Heart right ventricle (tissue), 16 donors: Measurements from ENCODE around the gene HELQ. TPM values are rescaled to one million over a fixed set of nuclear protein-coding genes. Genes with fewer than 3 reads are reported as not detected.

Experiments used
- ATAC-seq, 8 donors: fragments of 200-7000 bp; cut with Tn5 transposase; one replicate each; pipeline ENCODE4 v1.9.1; 2020; ENCODE audit warnings: mild to moderate bottlenecking in 8 of 8, moderate library complexity in 8 of 8, moderate number of reproducible peaks in 1 of 8
- DNase-seq, 2 donors: peaks; one replicate each; pipeline ENCODE4 v3.0.0-alpha.2; 2020
- H3K27ac ChIP-seq, 10 donors: fragments of 200-600 bp; sonication (generic) in 2 of 10; one replicate each; pipeline versions ENCODE4 v1.5.0 to v1.8.0; 2020 to 2022; ENCODE audit warnings: mild to moderate bottlenecking in 3 of 10
- H3K27me3 ChIP-seq, 7 donors: fragments of 200-600 bp; one replicate each; pipeline ENCODE4 v1.8.0; 2021 to 2022; ENCODE audit warnings: mild to moderate bottlenecking in 2 of 7
- H3K36me3 ChIP-seq, 9 donors: fragments of 200-600 bp; sonication (generic) in 1 of 9; one replicate each; pipeline versions ENCODE4 v1.5.0 to v1.8.0; 2020 to 2022; ENCODE audit warnings: mild to moderate bottlenecking in 2 of 9
- H3K4me1 ChIP-seq, 9 donors: fragments of 200-600 bp; sonication (generic) in 1 of 9; one replicate each; pipeline versions ENCODE4 v1.5.0 to v1.8.0; 2020 to 2022; ENCODE audit warnings: mild to moderate bottlenecking in 4 of 9
- H3K4me3 ChIP-seq, 10 donors: fragments of 200-600 bp; sonication (generic) in 2 of 10; one replicate each; pipeline versions ENCODE4 v1.5.0 to v1.8.0; 2020 to 2022; ENCODE audit warnings: mild to moderate bottlenecking in 7 of 10, moderate library complexity in 2 of 10
- H3K9me3 ChIP-seq, 11 donors: fragments of 200-600 bp in 10 of 11; sonication (generic) in 2 of 11; one replicate each; pipeline versions ENCODE4 v1.5.0 to v1.8.0; 2013 to 2022; ENCODE audit warnings: mild to moderate bottlenecking in 2 of 11, control low read depth in 1 of 11, moderate library complexity in 1 of 11
- CTCF ChIP-seq, 9 donors: fragments of 200-600 bp; sonication (generic) in 2 of 9; IDR thresholded peaks; one replicate each; pipeline versions ENCODE4 v1.5.0 to v1.8.0; 2021 to 2022; ENCODE audit warnings: antibody characterized with exemption in 9 of 9, mild to moderate bottlenecking in 5 of 9, moderate library complexity in 1 of 9
- WGBS, 2 donors: extraction: QIAGEN DNeasy Blood & Tissue Kit; methylation state at CpG; one replicate each; pipeline ENCODE4 v1.1.7; 2013; ENCODE audit warnings: inconsistent platforms in 1 of 2; 5-methylcytosine and 5-hydroxymethylcytosine counted together
- intact Hi-C, 10 donors: fragments of 100-400 bp; cut with DNase I; formaldehyde crosslinking; loops; one replicate each; pipeline versions ENCODE4 v1.11.1 to v1.14.2; 2022
- polyA plus RNA-seq, 2 donors: library from polyadenylated mRNA; stranded (reverse); fragments of 200-250 nt; gene quantifications; one replicate each; pipeline ENCODE4 v1.2.3, GENCODE V29; 2013
- total RNA-seq, 10 donors: library from RNA; stranded (reverse); fragmentation: NEBNext Ultra II Directional in 3 of 10; extraction: Animal tissue kit (Norgen Biotek cat#: 25700) in 3 of 10; gene quantifications; one replicate each; pipeline versions ENCODE4 v1.2.1 to v1.2.4, GENCODE V29; 2021 to 2023
- donor health status: Arrhythmogenic right ventricular cardiomyopathy.
- donor health status: ischemic (EF 13 %, LVEDD 7.1; RV severe dilation, severe dysfunction).
- donor health status: healthy with polysubstance abuse.
- donor health status: DM: no; HTN: yes; CAD: no.
- donor health status: DM: no; HTN: no; CAD: no.
- donor health status: ischemic (EF 25% LVEDD 6.9; RV normal size, moderate dysfunction).
- donor health status: ischemic (EF 25% LVEDD 5.7; RV mildly dilated, moderate dysfunction).
- donor health status: healthy.
- donor health status: DM: yes; HTN: yes; CAD: no.
- donor health status: Ischemic cardiomyopathy.
- donor health status: ischemic (EF 35%, LVEDD 5.7; RV mildly dilated, moderate dysfunction).
- donor health status: nonischemic (EF 11% LVEDD 7.7; RV severe dilation, severe dysfunction).
- donor health status: DM: yes; HTN: yes; CAD: no.
- donor health status: PGD.
- donor health status: ischemic (EF 29% LVEDD 5.4; RV normal size, mild dysfunction).
- donor health status: nonischemic (EF 23%, LVEDD 6.1; RV moderate dilation, normal function).

HELQ gene
- total and polyA plus RNA-seq, 12 donors: 5.1 to 15.7 (median 12.9) TPM

DNA sequence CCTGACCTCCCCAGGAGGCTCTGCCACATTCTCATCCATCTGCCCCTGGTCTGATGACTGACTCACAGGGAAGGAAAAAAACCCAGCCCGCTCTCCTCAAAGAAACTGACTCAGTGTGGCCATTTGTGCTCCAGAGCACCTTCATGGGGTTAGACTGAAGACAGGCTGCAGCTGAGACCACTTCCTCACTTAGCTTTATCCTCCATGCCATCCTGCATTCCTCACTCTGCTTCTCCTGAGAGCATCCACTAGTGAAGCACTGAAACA, 85.0 kb downstream of the HELQ start:
- H3K9me3 ChIP-seq: no peaks in the 10 kb centered on the region
- intact Hi-C loops: no loop called here
- no peak for TF ChIP-seq CTCF (IDR thresholded peaks at IDR 0.05)
- H3K27me3 ChIP-seq: no peaks in the 10 kb centered on the region
- peaks cover 0 to 19% (median 0%) of the 10 kb centered on the region in 9 donors for H3K4me1 ChIP-seq
- H3K36me3 ChIP-seq: no peaks in the 10 kb centered on the region
- 47 to 88% methylated on average over 1 of the region's 1 CpG for WGBS, 2 donors
- H3K4me3 ChIP-seq: no peak overlapping the region
- no peak for ATAC-seq
- no peak overlapping the region for H3K27ac ChIP-seq
- no peak for DNase-seq

DNA sequence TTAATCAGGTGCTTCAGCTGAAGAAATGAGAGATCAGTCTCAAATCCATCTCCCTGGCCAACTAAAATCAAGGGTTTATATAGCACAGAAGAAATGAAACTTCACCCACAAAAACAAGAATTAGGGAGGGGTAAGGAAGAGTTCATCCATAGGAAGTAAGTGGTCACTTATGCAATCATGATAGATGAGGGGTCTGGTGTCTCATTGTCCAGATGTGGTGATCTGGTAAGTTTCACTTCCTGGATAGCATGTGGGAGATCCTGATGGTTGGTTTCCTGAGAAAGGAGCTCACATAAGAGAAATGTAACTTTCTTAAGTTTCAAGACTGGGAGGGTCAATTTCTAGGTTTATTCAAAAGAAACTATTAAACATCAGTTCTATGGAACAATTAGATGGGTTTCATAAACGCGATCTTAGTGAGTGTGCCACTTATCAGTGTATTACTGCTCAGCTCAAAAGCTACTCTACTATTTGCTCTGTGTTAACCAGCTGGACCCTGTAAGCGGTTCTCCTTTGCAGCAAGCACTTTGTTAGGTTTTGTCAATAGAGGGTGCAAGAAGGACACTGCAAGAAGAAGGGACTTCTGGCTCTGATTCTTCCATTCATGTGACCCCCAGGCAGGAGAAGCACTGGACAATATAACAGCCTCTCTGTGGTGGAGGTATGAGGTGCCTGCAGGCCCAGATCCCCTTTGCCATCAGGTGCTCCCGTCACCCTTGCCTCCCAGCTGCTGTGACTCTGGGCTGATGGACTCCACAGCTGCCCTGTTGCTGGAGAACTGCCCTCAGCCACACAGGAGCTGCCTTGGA, 85.6 kb downstream of the HELQ start:
- Histone ChIP-seq H3K27me3 (no peaks in the 10 kb centered on the region), H3K4me1 (peaks cover 0 to 19% (median 0%) of the 10 kb centered on the region in 9 donors), H3K4me3 (no peak overlapping the region), H3K9me3 (no peaks in the 10 kb centered on the region), H3K36me3 (no peaks in the 10 kb centered on the region), H3K27ac (no peak overlapping the region)
- 73 to 85% methylated on average over 4 of the region's 4 CpGs for WGBS, 2 donors
- intact Hi-C loops: no loop called here
- TF ChIP-seq CTCF (IDR thresholded peaks at IDR 0.05): no peak
- ATAC-seq (peak in 6 of 8 donors; percentile 28 to 62 (median 40)), DNase-seq (no peak)

DNA sequence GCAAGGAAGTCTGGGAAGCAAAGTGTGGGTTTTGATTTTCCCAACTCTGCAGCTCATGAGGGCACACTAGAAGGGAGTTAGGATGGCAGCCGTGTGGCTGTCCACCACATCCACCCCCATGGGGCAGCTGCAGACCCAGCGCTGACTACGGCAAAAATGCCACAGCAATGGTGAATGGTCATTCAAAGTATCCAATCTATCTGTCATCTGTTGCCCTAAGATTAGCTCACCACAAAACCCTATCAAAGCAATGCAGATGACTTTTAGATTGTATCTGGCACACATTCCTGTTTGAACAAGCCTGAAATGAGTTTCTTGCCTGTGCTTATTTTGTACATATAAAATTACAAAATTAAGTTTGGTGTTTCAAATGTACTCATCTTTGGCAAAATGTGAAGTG, 91.3 kb downstream of the HELQ start:
- intact Hi-C loops: no loop called here
- Histone ChIP-seq H3K4me1 (peaks cover 0 to 7% (median 0%) of the 10 kb centered on the region in 9 donors), H3K36me3 (no peaks in the 10 kb centered on the region), H3K27ac (no peak overlapping the region), H3K4me3 (no peak overlapping the region), H3K9me3 (no peaks in the 10 kb centered on the region), H3K27me3 (no peaks in the 10 kb centered on the region)
- WGBS, 2 donors: 77 to 93% methylated on average over 3 of the region's 3 CpGs
- DNase-seq (no peak), ATAC-seq (no peak)
- TF ChIP-seq CTCF (IDR thresholded peaks at IDR 0.05): no peak

GRCh38 chr4:83362492-83363329, 92.9 kb downstream of the HELQ start:
- intact Hi-C loops: no loop called here
- ATAC-seq: peak in 2 of 8 donors; percentile 37 to 45

More at GRCh38 chr4:83362492-83363329, 92.9 kb downstream of the HELQ start:
- TF ChIP-seq CTCF (IDR thresholded peaks at IDR 0.05): peak in 2 of 9 donors; percentile 20 to 48
- DNase-seq: no peak
- WGBS, 2 donors: 88% methylated on average over 9 of the region's 9 CpGs
- peaks cover 0 to 8% (median 0%) of the 10 kb centered on the region in 9 donors for H3K4me1 ChIP-seq
- H3K9me3 ChIP-seq: no peaks in the 10 kb centered on the region
- H3K4me3 ChIP-seq: no peak overlapping the region
- H3K27ac ChIP-seq: no peak overlapping the region
- H3K36me3 ChIP-seq: no peaks in the 10 kb centered on the region
- no peaks in the 10 kb centered on the region for H3K27me3 ChIP-seq
